ENCODE data around the gene NR4A1.
"Not testable (repeated sequence)": the region's sequence is repeated elsewhere in the genome, so short reads cannot be mapped to it uniquely, and the experiment has no call there.

The NR4A1 gene

DNA sequence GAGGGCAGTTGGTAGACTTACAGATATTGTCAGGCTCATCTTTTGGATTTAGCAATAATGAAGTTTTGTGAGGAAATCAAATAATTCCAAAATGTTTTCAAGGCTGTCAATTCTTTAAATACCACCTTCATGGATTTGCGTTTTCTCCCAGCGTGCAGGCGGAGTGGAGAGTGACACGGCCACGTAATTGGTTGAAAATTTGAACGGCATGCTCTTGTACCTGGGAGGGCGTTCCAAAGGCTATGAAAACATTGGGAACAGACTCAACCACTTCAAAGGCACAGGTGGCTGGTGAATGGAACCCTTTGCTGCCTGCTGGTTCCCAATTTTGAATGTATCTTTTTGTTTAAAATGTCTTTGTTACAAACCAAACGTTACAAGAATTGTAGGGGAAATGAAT, 40.6 kb downstream of the NR4A1 start:
- TF ChIP-seq, protein P1, sequence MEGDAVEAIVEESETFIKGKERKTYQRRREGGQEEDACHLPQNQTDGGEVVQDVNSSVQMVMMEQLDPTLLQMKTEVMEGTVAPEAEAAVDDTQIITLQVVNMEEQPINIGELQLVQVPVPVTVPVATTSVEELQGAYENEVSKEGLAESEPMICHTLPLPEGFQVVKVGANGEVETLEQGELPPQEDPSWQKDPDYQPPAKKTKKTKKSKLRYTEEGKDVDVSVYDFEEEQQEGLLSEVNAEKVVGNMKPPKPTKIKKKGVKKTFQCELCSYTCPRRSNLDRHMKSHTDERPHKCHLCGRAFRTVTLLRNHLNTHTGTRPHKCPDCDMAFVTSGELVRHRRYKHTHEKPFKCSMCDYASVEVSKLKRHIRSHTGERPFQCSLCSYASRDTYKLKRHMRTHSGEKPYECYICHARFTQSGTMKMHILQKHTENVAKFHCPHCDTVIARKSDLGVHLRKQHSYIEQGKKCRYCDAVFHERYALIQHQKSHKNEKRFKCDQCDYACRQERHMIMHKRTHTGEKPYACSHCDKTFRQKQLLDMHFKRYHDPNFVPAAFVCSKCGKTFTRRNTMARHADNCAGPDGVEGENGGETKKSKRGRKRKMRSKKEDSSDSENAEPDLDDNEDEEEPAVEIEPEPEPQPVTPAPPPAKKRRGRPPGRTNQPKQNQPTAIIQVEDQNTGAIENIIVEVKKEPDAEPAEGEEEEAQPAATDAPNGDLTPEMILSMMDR (IDR thresholded peaks at IDR 0.05; ENCODE audit: low read length, missing control alignments) = no peak

DNA sequence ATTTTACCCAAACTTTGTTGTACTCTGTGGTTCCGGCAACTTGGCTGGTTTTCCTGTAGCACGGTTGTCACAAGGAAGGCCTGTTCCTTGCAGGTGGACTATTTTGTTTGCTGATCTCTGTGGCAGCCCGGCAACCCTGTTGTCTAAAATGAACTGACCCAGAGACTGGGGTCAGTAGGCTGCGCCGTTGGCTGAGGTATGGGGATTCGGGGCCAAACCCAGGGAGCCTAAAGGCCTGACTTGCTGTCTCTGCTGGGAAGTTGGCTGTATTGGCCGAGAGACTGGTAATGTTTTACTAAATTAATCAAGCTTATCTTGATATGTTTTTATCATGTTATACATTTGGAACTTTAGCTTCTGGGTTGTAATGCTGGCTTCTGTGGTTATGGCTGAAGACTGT, 42.1 kb downstream of the NR4A1 start:
- TF ChIP-seq, protein P1 (IDR thresholded peaks at IDR 0.05; ENCODE audit: low read length, missing control alignments) = no peak
- no peak for DNase-seq (ENCODE audit: low read depth)
- H3K4me3 ChIP-seq (replicated peaks; ENCODE audit: low read depth, low read length) = no peak overlapping the region

More for the DNA sequence above, 40.6 kb downstream of the NR4A1 start:
- H3K4me3 ChIP-seq (replicated peaks; ENCODE audit: low read depth, low read length) = no peak overlapping the region
- DNase-seq (ENCODE audit: low read depth) = no peak

DNA sequence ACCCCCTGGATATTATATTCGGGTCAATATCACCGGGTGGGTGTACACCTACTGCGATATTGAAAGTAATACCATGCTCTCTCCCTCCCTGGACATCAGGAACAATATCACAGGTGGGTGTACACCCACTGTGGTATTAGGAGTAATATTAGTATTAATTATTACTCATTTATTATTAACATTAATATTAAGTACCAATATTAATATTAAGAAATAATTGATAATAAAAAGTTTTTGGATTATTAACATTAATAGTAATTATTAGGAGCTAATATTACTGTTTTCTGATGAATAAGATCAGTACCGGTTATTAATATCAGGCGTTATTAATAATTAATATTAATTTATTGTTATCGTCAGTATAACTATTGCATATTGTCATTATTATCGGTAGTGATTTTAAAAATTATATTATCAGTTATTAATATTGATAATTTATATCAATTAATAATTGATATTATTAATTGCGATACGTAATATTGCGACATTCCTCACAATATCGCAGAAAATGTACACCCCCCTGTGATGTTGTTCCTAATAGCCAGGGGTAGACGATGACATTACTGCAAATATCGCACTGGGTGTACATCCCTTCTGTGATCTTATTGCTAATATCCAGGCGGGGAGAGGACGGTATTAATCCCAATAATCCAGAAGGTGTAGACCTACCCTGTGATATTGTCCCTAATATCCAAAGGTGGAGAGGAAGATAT, 45.2 kb downstream of the NR4A1 start:
- DNase-seq (ENCODE audit: low read depth) = no peak

DNA sequence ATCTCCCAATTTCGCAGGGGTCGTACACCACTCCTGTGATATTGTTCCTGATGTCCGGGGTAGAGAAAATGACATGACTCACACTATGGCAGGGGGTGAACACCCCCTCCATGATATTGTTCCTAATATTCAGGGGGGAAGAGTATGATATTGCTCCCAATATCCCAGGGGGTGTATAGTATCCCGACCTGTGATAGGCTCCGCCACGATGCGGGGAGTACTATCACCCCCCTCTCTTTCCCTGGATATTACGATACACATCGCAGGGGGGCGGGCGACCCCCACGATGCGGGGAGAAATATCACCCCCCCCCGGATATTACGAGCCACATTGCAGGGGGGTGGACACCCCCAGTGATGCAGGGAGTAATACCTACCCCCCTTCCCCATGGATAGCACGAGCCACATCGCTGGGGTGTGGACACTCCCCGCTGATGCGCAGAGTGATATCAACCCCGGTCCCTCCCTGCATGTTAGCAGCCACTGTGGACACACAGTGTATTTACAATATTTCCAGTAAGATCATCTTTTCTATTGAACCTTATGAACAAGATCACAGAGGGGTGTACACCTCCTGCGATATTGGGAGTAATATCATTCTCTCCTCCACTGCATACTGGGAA, 45.9 kb downstream of the NR4A1 start:
- H3K4me3 ChIP-seq (replicated peaks; ENCODE audit: low read depth, low read length) = no peak overlapping the region

More for the DNA sequence above, 45.2 kb downstream of the NR4A1 start:
- TF ChIP-seq, protein P1 (IDR thresholded peaks at IDR 0.05; ENCODE audit: low read length, missing control alignments) = no peak
- H3K4me3 ChIP-seq (replicated peaks; ENCODE audit: low read depth, low read length) = no peak overlapping the region

DNA sequence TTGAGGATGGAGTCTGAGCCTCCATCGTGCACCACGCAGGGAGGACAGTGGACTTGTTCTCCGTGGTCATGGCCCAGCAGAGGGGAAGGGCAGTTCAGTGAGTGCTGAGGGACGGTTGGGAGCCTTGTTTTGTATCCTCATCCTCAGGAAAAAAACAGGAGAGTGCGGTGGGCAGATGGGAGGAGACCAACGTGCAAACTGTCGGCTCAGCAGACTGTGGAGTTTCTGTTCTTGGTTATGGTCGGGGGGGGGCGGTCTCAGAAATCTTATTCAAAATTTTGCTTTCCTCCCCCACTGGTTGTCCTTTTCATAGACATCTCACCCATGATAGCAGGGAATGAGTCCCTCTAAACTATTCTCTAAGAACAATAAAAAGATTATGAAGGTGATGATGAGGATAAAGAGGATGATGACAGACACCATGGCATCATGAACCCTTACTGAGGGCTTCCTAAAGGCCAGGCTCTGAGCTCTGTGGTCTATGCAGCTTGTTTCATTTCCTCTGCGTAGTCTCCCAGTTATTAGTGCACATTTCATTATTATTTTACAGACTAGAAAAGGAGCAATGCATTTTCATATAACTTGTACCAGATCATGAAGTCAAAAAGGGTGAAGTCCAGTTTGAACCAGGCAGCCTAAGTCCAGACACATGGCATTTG, 53.3 kb downstream of the NR4A1 start:
- not testable (repeated sequence) for DNase-seq (ENCODE audit: low read depth); H3K4me3 ChIP-seq (replicated peaks; ENCODE audit: low read depth, low read length)

More for the DNA sequence above, 45.9 kb downstream of the NR4A1 start:
- DNase-seq (ENCODE audit: low read depth) = no peak
- TF ChIP-seq, protein P1 (IDR thresholded peaks at IDR 0.05; ENCODE audit: low read length, missing control alignments) = no peak

Data from fibroblast of pulmonary artery (primary cell).